Measurements from ENCODE around the gene ORM1.

DNA sequence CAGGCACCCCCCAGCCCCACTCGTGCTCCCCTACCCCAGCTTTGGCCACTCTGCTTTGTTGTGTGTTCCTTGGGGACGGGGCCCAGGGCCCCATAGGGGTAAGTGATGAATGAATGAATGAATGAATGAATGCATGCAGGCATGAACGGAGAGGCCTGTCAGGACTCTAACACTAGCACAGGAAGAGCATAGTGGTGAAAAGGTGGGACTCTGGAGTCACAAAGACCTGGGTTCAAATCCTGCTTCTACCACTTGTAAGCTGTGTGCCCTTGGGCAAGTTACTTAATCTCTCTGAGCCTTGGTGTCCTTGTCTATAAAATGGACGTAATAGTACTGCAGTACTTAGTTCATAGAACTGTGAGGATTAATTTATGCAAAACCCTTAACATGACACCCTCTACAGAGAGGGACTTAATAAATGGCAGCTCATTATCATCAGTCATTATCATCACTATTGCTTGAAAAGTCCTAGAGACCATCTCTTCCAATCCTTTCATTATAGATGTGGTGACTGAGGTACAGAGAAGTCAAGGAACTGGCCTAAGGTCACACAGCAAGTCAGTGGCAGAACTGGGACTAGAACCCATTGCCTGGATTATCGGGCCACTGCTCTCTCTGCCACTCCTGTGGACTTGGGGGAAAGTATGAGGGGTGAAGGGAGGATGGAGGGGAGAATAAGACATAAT is 20.0 kb downstream of the ORM1 start:
- TF ChIP-seq, protein P1, sequence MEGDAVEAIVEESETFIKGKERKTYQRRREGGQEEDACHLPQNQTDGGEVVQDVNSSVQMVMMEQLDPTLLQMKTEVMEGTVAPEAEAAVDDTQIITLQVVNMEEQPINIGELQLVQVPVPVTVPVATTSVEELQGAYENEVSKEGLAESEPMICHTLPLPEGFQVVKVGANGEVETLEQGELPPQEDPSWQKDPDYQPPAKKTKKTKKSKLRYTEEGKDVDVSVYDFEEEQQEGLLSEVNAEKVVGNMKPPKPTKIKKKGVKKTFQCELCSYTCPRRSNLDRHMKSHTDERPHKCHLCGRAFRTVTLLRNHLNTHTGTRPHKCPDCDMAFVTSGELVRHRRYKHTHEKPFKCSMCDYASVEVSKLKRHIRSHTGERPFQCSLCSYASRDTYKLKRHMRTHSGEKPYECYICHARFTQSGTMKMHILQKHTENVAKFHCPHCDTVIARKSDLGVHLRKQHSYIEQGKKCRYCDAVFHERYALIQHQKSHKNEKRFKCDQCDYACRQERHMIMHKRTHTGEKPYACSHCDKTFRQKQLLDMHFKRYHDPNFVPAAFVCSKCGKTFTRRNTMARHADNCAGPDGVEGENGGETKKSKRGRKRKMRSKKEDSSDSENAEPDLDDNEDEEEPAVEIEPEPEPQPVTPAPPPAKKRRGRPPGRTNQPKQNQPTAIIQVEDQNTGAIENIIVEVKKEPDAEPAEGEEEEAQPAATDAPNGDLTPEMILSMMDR (IDR thresholded peaks at IDR 0.05) = no peak
- no peak for TF ChIP-seq POLR2A (IDR thresholded peaks at IDR 0.05)
